DND-41 (cell line): ENCODE data around the gene CCR1.

ENCODE experiments used
- CTCF ChIP-seq: IDR thresholded peaks from 2 replicates; pipeline ENCODE4 v1.5.1; 2012; ENCODE audit warnings: borderline replicate concordance, low read length, moderate library complexity, mild to moderate bottlenecking; ENCODE audit not compliant: poor library complexity, severe bottlenecking; ENCODE audit errors: extremely low read depth
- EZH2 ChIP-seq: IDR thresholded peaks from 3 replicates; pipeline ENCODE4 v1.6.1; 2012; ENCODE audit warnings: borderline replicate concordance, low read depth, mild to moderate bottlenecking, moderate library complexity, low read length, inconsistent platforms; ENCODE audit not compliant: severe bottlenecking

DNA sequence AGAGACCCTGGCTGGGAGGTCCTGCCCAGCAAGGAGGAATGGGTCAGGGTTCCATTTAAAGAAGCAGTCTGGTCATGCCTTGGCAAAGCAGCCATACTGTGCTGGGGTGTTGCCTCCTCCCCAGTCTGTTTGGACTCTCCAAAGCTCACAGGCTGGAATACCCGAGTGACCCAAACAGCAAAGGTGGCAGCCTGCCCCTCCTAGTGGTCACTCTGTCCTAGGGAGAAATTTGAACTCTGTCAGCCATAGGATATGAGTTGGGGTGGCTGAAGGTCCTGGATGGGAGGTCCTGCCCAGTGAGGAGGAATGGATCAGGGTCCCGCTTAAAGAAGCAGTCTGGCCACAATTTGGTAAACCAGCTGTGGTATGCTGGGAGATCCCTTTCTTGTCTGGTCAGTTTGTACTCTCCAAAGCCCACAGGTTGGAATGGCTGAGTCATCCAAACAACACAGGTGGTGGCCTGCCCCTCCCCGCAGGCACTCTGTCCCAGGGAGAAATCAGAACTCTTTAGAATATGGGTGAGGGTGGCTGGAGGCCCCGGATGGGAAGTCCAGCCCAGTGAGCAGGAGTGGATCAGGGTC, 45.0 kb downstream of the CCR1 start:
- TF ChIP-seq CTCF = no peak
- no peak for TF ChIP-seq EZH2
